GM12865 (cell line): Measurements from ENCODE around the gene NFIC.
"Not testable (repeated sequence)": the region's sequence is repeated elsewhere in the genome, so short reads cannot be mapped to it uniquely, and the experiment has no call there.

ENCODE experiments used
- DNase-seq: peaks from one replicate; pipeline ENCODE4 v3.0.0; 2010; ENCODE audit warnings: low read depth
- H3K4me3 ChIP-seq: 2 replicates; pipeline ENCODE4 v1.5.1; 2011; ENCODE audit warnings: mild to moderate bottlenecking, low read depth, low read length, control low read depth
- TF ChIP-seq, protein P1 (sequence below): IDR thresholded peaks from 2 replicates; pipeline ENCODE4 v1.5.1; 2011; ENCODE audit warnings: low read length, control low read depth, low read depth, inconsistent platforms; ENCODE audit not compliant: insufficient read depth; ENCODE audit errors: missing control alignments

Gene NFIC

GRCh38 chr19:3374369-3375112 lies 8.2 kb downstream of the NFIC start:
- H3K4me3 ChIP-seq = no peak overlapping the region
- peak; percentile 47 for DNase-seq
- TF ChIP-seq, protein P1, sequence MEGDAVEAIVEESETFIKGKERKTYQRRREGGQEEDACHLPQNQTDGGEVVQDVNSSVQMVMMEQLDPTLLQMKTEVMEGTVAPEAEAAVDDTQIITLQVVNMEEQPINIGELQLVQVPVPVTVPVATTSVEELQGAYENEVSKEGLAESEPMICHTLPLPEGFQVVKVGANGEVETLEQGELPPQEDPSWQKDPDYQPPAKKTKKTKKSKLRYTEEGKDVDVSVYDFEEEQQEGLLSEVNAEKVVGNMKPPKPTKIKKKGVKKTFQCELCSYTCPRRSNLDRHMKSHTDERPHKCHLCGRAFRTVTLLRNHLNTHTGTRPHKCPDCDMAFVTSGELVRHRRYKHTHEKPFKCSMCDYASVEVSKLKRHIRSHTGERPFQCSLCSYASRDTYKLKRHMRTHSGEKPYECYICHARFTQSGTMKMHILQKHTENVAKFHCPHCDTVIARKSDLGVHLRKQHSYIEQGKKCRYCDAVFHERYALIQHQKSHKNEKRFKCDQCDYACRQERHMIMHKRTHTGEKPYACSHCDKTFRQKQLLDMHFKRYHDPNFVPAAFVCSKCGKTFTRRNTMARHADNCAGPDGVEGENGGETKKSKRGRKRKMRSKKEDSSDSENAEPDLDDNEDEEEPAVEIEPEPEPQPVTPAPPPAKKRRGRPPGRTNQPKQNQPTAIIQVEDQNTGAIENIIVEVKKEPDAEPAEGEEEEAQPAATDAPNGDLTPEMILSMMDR = no peak

DNA sequence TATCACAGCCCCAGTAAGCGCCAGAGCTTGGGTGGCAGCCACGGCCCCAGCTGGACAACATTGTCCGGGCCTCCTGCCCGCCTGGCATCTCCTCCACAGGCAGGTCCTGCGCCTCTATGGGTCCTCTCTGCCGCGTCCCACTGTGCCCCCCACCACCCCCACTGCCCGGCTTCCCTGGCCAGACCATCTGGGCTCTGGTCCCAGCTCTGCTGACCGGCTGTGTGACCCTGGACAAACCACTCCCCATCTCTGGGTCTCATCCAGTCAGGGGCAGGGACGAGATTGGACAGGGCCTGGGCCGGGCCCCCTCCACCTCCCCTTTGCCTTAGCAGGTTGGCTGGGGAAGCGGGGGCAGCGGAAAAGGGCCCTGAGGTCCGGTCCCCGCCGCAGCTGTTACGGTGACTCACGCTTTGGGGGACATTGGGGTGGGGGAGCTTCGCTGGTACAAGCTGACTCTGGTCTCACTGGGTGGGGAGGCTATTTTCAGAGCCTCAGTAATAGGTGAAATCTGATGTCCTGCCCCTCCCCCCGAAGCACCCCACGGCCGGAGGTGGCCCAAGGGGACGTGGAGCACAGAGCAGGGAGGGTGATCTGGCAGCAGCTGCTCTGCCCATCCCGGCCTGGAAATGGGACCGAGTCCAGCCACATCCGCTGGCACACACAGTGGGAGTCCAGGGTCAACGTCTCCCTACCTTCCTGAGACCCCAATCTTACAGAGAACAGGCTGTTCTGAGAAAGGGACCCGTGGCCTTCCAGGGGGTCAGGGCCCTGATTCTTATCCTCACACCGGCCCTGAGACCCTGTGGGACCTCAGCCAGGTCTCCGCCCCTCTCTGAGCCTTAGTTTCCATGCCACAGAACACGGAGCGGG lies 9.1 kb downstream of the NFIC start:
- DNase-seq = no peak
- TF ChIP-seq, protein P1 = no peak
- H3K4me3 ChIP-seq = no peak overlapping the region

DNA sequence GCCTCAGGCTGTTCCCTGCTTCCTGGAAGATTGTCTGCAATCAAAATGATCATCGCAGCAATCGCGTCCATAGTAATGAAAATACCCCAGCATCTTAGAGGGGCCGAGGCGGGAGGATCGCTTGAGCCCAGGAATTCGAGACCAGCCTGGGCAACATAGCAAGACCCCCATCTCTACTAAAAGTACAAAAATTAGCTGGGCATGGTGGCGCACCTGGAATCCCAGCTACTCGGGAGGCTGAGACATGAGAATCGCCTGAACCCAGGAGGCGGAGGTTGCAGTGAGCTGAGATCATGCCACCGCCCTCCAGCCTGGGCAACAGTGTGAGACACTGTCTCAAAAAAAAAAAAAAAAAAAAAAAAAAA lies 9.7 kb downstream of the NFIC start:
- DNase-seq, H3K4me3 ChIP-seq: not testable (repeated sequence)

GRCh38 chr19:3378352-3379150 lies 12.2 kb downstream of the NFIC start:
- H3K4me3 ChIP-seq = no peak overlapping the region
- no peak for DNase-seq
- TF ChIP-seq, protein P1 = no peak

- no peak overlapping the region for H3K4me3 ChIP-seq
- no peak for DNase-seq
- TF ChIP-seq, protein P1 = no peak
Measured at GRCh38 chr19:3380829-3381228, 14.4 kb downstream of the NFIC start.

DNA sequence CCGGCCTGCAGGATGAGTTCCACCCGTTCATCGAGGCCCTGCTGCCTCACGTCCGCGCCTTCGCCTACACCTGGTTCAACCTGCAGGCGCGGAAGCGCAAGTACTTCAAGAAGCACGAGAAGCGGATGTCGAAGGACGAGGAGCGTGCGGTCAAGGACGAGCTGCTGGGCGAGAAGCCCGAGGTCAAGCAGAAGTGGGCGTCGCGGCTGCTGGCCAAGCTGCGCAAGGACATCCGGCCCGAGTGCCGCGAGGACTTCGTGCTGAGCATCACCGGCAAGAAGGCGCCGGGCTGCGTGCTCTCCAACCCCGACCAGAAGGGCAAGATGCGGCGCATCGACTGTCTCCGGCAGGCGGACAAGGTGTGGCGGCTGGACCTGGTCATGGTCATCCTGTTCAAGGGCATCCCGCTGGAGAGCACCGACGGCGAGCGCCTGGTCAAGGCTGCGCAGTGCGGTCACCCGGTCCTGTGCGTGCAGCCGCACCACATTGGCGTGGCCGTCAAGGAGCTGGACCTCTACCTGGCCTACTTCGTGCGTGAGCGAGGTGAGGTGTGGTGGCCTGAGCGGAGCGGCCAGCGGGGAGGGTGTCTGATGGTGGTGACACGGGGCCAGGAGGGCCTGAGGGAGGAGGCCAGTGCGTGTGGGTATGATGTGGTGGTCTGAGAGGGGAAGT lies 15.5 kb downstream of the NFIC start:
- no peak overlapping the region for H3K4me3 ChIP-seq
- no peak for DNase-seq
- TF ChIP-seq, protein P1 = no peak
